ENCODE results near the gene WWOX.

- TF ChIP-seq, protein P1, sequence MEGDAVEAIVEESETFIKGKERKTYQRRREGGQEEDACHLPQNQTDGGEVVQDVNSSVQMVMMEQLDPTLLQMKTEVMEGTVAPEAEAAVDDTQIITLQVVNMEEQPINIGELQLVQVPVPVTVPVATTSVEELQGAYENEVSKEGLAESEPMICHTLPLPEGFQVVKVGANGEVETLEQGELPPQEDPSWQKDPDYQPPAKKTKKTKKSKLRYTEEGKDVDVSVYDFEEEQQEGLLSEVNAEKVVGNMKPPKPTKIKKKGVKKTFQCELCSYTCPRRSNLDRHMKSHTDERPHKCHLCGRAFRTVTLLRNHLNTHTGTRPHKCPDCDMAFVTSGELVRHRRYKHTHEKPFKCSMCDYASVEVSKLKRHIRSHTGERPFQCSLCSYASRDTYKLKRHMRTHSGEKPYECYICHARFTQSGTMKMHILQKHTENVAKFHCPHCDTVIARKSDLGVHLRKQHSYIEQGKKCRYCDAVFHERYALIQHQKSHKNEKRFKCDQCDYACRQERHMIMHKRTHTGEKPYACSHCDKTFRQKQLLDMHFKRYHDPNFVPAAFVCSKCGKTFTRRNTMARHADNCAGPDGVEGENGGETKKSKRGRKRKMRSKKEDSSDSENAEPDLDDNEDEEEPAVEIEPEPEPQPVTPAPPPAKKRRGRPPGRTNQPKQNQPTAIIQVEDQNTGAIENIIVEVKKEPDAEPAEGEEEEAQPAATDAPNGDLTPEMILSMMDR (IDR thresholded peaks at IDR 0.05; ENCODE audit: low read depth, low read length): no peak
- TF ChIP-seq MAX (IDR thresholded peaks at IDR 0.05; ENCODE audit: low read depth, low read length) (no peak), POLR2A (IDR thresholded peaks at IDR 0.05; ENCODE audit: extremely low read depth, insufficient read length) (no peak)
Measured at GRCh38 chr16:78436846-78437245, 337.4 kb downstream of the WWOX start.

All from NB4 (cell line).